Adrenal gland (tissue), 12 donors: ENCODE data around the gene PARD3B. TPM values are rescaled to one million over a fixed set of nuclear protein-coding genes. Genes with fewer than 3 reads are reported as not detected.

Experiments used
- DNase-seq, 7 donors: peaks; one replicate each; pipeline ENCODE4 v3.0.0-alpha.2; 2019 to 2020
- H3K27ac ChIP-seq, 5 donors: fragments of 200-600 bp; sonication (generic) in 4 of 5; 1 replicate in 3 of 5; 2 replicates in 2 of 5; pipeline versions ENCODE4 v1.5.1 to v1.8.0; 2016 to 2020; ENCODE audit warnings: mild to moderate bottlenecking in 1 of 5
- H3K27me3 ChIP-seq: fragments of 200-600 bp; 2 replicates; pipeline ENCODE4 v1.8.0; 2021
- H3K36me3 ChIP-seq, 2 donors: fragments of 200-600 bp; replicated peaks in 1 of 2; 1 replicate in 1 of 2; 2 replicates in 1 of 2; pipeline versions ENCODE4 v1.5.1 to v1.8.0; 2018 to 2022
- H3K4me1 ChIP-seq, 2 donors: fragments of 200-600 bp; replicated peaks in 1 of 2; 1 replicate in 1 of 2; 2 replicates in 1 of 2; pipeline versions ENCODE4 v1.5.1 to v1.8.0; 2018 to 2021
- H3K4me3 ChIP-seq, 4 donors: fragments of 200-600 bp; sonication (generic) in 3 of 4; one replicate each; pipeline ENCODE4 v1.5.1; 2016 to 2018
- H3K9me3 ChIP-seq, 3 donors: fragments of 200-600 bp; sonication (generic) in 1 of 3; replicated peaks in 1 of 3; 1 replicate in 2 of 3; 2 replicates in 1 of 3; pipeline versions ENCODE4 v1.5.1 to v1.8.0; 2016 to 2021
- CTCF ChIP-seq, 6 experiments: fragments of 450-650 bp in 4 of 6; fragments of 200-600 bp in 2 of 6; sonication (generic) in 1 of 6; IDR thresholded peaks; 1 replicate in 5 of 6; 2 replicates in 1 of 6; pipeline versions ENCODE4 v1.5.1 to v1.8.0; 2016 to 2021; ENCODE audit warnings: antibody characterized with exemption in 6 of 6, mild to moderate bottlenecking in 2 of 6, moderate library complexity in 1 of 6
- POLR2A ChIP-seq, 2 donors: fragments of 450-650 bp; IDR thresholded peaks; one replicate each; pipeline ENCODE4 v1.6.1; 2017; ENCODE audit warnings: antibody characterized with exemption in 2 of 2, mild to moderate bottlenecking in 2 of 2, moderate library complexity in 1 of 2
- WGBS, 4 donors: extraction: QIAGEN DNeasy Blood & Tissue Kit in 2 of 4; methylation state at CpG; one replicate each; pipeline versions ENCODE4 v1.1.5 to v1.1.7; 2013 to 2017; 5-methylcytosine and 5-hydroxymethylcytosine counted together
- intact Hi-C, 2 donors: fragments of 100-400 bp; cut with DNase I; formaldehyde crosslinking; loops; one replicate each; pipeline versions ENCODE4 v1.14.1 to v1.15.0; 2022 to 2023
- polyA plus RNA-seq, 3 donors: library from polyadenylated mRNA; stranded (reverse); fragments of 200-250 nt in 2 of 3; fragments of 350-450 nt in 1 of 3; fragmentation: Illumina TruSeq in 1 of 3; extraction: RNeasy Lipid Tissue Mini Kit (QIAGEN cat#74804) in 1 of 3; gene quantifications; one replicate each; pipeline ENCODE4 v1.2.3, GENCODE V29; 2013 to 2014
- total RNA-seq, 9 donors: library from RNA; depleted of rRNA in 4 of 9; stranded (reverse); fragments of >200 nt in 4 of 9; fragments of 120-200 nt in 1 of 9; fragmentation: NEBNext Ultra II Directional in 1 of 9; extraction: Animal tissue kit (Norgen Biotek cat#: 25700) in 1 of 9; gene quantifications; one replicate each; pipeline versions ENCODE4 v1.1.0 to v1.2.4, GENCODE V29; 2013 to 2023
- donor health status: healthy with polysubstance abuse.
- donor health status: Bipolar disorder and iron deficiency.
- donor health status: DM: yes; HTN: yes; CAD: no.
- donor health status: DM: no; HTN: no; CAD: no.
- donor health status: DM: no; HTN: no; CAD: no.
- donor health status: DM: yes; HTN: yes; CAD: no.

Gene PARD3B
- total and polyA plus RNA-seq, 12 donors: 1.9 to 20.4 (median 9.5) TPM

GRCh38 chr2:205627085-205627484, 1081.8 kb downstream of the PARD3B start:
- Histone ChIP-seq H3K27ac (no peak overlapping the region), H3K27me3 (no peaks in the 10 kb centered on the region), H3K9me3 (no peaks in the 10 kb centered on the region), H3K4me3 (no peak overlapping the region), H3K36me3 (no peaks in the 10 kb centered on the region), H3K4me1 (no peaks in the 10 kb centered on the region)
- intact Hi-C loops: no loop called here
- WGBS, 4 donors: 38 to 64% (median 51%) methylated on average over 1 of the region's 1 CpG
- no peak for DNase-seq
- TF ChIP-seq POLR2A (IDR thresholded peaks at IDR 0.05) (no peak), CTCF (IDR thresholded peaks at IDR 0.05) (no peak)

GRCh38 chr2:205628422-205628821, 1083.1 kb downstream of the PARD3B start:
- intact Hi-C loops: no loop called here
- no peaks in the 10 kb centered on the region for H3K27me3 ChIP-seq
- no peak overlapping the region for H3K27ac ChIP-seq
- TF ChIP-seq POLR2A (IDR thresholded peaks at IDR 0.05): no peak
- no peak for TF ChIP-seq CTCF (IDR thresholded peaks at IDR 0.05)
- H3K36me3 ChIP-seq: no peaks in the 10 kb centered on the region
- no peak overlapping the region for H3K4me3 ChIP-seq
- 86 to 90% (median 87%) methylated on average over 3 of the region's 3 CpGs for WGBS, 4 donors
- no peak for DNase-seq
- no peaks in the 10 kb centered on the region for H3K9me3 ChIP-seq
- no peaks in the 10 kb centered on the region for H3K4me1 ChIP-seq

GRCh38 chr2:205629091-205629776, 1084.0 kb downstream of the PARD3B start:
- Histone ChIP-seq H3K27me3 (no peaks in the 10 kb centered on the region), H3K4me1 (no peaks in the 10 kb centered on the region), H3K9me3 (no peaks in the 10 kb centered on the region), H3K4me3 (no peak overlapping the region), H3K27ac (no peak overlapping the region), H3K36me3 (no peaks in the 10 kb centered on the region)
- TF ChIP-seq CTCF (IDR thresholded peaks at IDR 0.05): no peak
- TF ChIP-seq POLR2A (IDR thresholded peaks at IDR 0.05): no peak
- 78 to 84% (median 80%) methylated on average over 9 to 10 of the region's 10 CpGs for WGBS, 4 donors
- DNase-seq: no peak
- intact Hi-C loops: no loop called here

GRCh38 chr2:205633994-205634393, 1088.7 kb downstream of the PARD3B start:
- no peak overlapping the region for H3K27ac ChIP-seq
- H3K36me3 ChIP-seq: no peaks in the 10 kb centered on the region
- TF ChIP-seq CTCF (IDR thresholded peaks at IDR 0.05) (no peak), POLR2A (IDR thresholded peaks at IDR 0.05) (no peak)
- no peaks in the 10 kb centered on the region for H3K9me3 ChIP-seq
- no peak for DNase-seq
- no peaks in the 10 kb centered on the region for H3K4me1 ChIP-seq
- H3K4me3 ChIP-seq: no peak overlapping the region
- WGBS, 4 donors: 53 to 79% (median 69%) methylated on average over 1 of the region's 1 CpG
- intact Hi-C loops: no loop called here
- no peaks in the 10 kb centered on the region for H3K27me3 ChIP-seq
